ENCODE measurements around the gene TRO. TPM values are rescaled to one million over a fixed set of nuclear protein-coding genes. Genes with fewer than 3 reads are reported as not detected.

Gene TRO
- total and polyA plus RNA-seq, 2 donors (not counting 3 experiments of a cell fraction or from before 2014, with no cell fraction given): 21.9 to 34.7 TPM

DNA sequence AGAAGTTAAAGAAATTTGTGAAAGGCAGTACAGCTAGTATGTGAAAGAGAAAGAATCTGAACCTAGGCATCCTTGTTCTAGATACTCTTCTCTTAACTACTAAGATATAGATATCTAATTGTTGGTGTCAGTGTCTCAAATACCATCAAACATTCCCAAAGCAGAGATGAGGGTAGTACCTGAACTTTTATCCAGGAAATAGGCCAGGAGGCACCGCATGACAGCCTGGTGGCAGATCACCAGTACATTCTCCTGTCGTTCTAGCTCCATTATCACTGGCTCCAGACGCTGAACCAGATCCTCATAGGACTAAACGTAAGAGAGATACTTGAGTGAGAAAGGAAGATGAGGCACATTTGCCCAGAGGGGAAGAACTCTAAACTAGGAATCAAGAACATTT, 16.8 kb downstream of the TRO start:
- BruUV-seq (replicated peaks): no TSS peak
- dilution Hi-C loops (cut with MboI; ENCODE audit: extremely low pct_ligation_motif_present, low sequenced_read_pairs): no loop called here
- CTCF ChIA-PET: no interaction called here

DNA sequence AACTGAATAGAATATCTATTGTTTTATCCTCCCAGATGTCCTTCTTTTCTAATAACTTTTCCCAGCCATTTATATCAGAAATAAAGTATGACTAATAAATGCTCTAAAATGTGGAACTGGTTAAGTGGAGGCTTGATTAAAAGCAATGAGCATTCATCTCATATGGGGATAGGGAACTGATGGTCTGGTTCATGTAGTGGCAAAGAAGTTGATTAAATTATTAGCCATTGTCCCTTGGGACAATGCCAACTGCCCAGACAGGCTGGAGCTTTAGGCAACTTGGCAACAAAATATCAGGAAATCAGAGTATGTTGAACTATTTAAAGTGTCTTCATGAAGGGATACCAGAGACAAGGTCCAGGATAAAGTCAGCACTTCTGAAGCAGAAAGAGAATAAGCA, 24.2 kb downstream of the TRO start:
- BruUV-seq (replicated peaks): no TSS peak
- FAIRE-seq: no peak

More for the DNA sequence above, 16.8 kb downstream of the TRO start:
- Histone ChIP-seq H3K4me3 (replicated peaks in 1 of 3; ENCODE audit: insufficient read depth in 1 of 3, low read depth in 1 of 3, low read length in 3 of 3) (no peak overlapping the region), H3K4me1 (ENCODE audit: control insufficient read depth, extremely low read depth, insufficient read depth, low read length) (no peaks in the 10 kb centered on the region), H3K79me2 (ENCODE audit: control insufficient read depth, insufficient read depth, low read length) (no peaks in the 10 kb centered on the region), H3K9ac (replicated peaks; ENCODE audit: extremely low read depth, insufficient read depth, low read length) (no peak overlapping the region), H2AFZ (ENCODE audit: low read depth, low read length) (no peak overlapping the region), H3K9me3 (replicated peaks; ENCODE audit: control insufficient read depth, insufficient read depth, low read length) (no peaks in the 10 kb centered on the region), H4K20me1 (replicated peaks; ENCODE audit: control insufficient read depth, extremely low read depth, insufficient read depth, low read length) (no peaks in the 10 kb centered on the region), H3K4me2 (ENCODE audit: insufficient read depth, low read length) (no peak overlapping the region), H3K36me3 (ENCODE audit: control insufficient read depth in 2 of 2, extremely low read depth in 1 of 2, insufficient read depth in 2 of 2, low read length in 2 of 2) (no peaks in the 10 kb centered on the region), H3K27ac (ENCODE audit: insufficient read depth, low read depth, low read length) (no peak overlapping the region), H3K27me3 (ENCODE audit: control insufficient read depth in 2 of 2, insufficient read depth in 2 of 2, low read length in 2 of 2) (no peaks in the 10 kb centered on the region), H3K9me1 (replicated peaks; ENCODE audit: control insufficient read depth, extremely low read depth, insufficient read depth, low read length) (no peaks in the 10 kb centered on the region)
- POLR2A ChIA-PET: no interaction called here
- TF ChIP-seq JUN (IDR thresholded peaks at IDR 0.05; ENCODE audit: borderline replicate concordance, insufficient read depth, insufficient read length, low read depth) (no peak), POLR2A (IDR thresholded peaks at IDR 0.05; ENCODE audit: low read depth, low read length) (no peak), FOS (IDR thresholded peaks at IDR 0.05; ENCODE audit: borderline replicate concordance, insufficient read depth, low read length) (no peak)
- TF ChIP-seq, protein P1, sequence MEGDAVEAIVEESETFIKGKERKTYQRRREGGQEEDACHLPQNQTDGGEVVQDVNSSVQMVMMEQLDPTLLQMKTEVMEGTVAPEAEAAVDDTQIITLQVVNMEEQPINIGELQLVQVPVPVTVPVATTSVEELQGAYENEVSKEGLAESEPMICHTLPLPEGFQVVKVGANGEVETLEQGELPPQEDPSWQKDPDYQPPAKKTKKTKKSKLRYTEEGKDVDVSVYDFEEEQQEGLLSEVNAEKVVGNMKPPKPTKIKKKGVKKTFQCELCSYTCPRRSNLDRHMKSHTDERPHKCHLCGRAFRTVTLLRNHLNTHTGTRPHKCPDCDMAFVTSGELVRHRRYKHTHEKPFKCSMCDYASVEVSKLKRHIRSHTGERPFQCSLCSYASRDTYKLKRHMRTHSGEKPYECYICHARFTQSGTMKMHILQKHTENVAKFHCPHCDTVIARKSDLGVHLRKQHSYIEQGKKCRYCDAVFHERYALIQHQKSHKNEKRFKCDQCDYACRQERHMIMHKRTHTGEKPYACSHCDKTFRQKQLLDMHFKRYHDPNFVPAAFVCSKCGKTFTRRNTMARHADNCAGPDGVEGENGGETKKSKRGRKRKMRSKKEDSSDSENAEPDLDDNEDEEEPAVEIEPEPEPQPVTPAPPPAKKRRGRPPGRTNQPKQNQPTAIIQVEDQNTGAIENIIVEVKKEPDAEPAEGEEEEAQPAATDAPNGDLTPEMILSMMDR (IDR thresholded peaks at IDR 0.05; ENCODE audit: extremely low read depth in 1 of 2, insufficient read depth in 1 of 2, low read depth in 1 of 2, low read length in 2 of 2): no peak
- DNase-seq (ENCODE audit: low read depth, low spot score) (no peak), FAIRE-seq (no peak)
- intact Hi-C loops (cut with micrococcal nuclease): no loop called here

More for the DNA sequence above, 24.2 kb downstream of the TRO start:
- no peaks in the 10 kb centered on the region for H3K9me3 ChIP-seq (replicated peaks; ENCODE audit: control insufficient read depth, insufficient read depth, low read length)
- DNase-seq (ENCODE audit: low read depth, low spot score): no peak
- H3K79me2 ChIP-seq (ENCODE audit: control insufficient read depth, insufficient read depth, low read length): no peaks in the 10 kb centered on the region
- CTCF ChIA-PET: no interaction called here
- no peak for TF ChIP-seq GATA2 (IDR thresholded peaks at IDR 0.05; ENCODE audit: insufficient read depth, insufficient read length, low read depth, low read length)
- no peak for TF ChIP-seq MYC (IDR thresholded peaks at IDR 0.05; ENCODE audit: low read depth, low read length)
- TF ChIP-seq EZH2 (IDR thresholded peaks at IDR 0.05; ENCODE audit: borderline replicate concordance, low read depth, low read length, severe bottlenecking): no peak
- POLR2A ChIA-PET: no interaction called here
- no peak overlapping the region for H3K4me2 ChIP-seq (ENCODE audit: insufficient read depth, low read length)
- H2AFZ ChIP-seq (ENCODE audit: low read depth, low read length): no peak overlapping the region
- no peaks in the 10 kb centered on the region for H4K20me1 ChIP-seq (replicated peaks; ENCODE audit: control insufficient read depth, extremely low read depth, insufficient read depth, low read length)
- no peak overlapping the region for H3K9ac ChIP-seq (replicated peaks; ENCODE audit: extremely low read depth, insufficient read depth, low read length)
- intact Hi-C loops (cut with micrococcal nuclease) (no loop called here), dilution Hi-C loops (cut with MboI; ENCODE audit: extremely low pct_ligation_motif_present, low sequenced_read_pairs) (no loop called here)
- H3K36me3 ChIP-seq (ENCODE audit: control insufficient read depth in 2 of 2, extremely low read depth in 1 of 2, insufficient read depth in 2 of 2, low read length in 2 of 2): no peaks in the 10 kb centered on the region
- H3K27me3 ChIP-seq (ENCODE audit: control insufficient read depth in 2 of 2, insufficient read depth in 2 of 2, low read length in 2 of 2): no peaks in the 10 kb centered on the region
- no peaks in the 10 kb centered on the region for H3K4me1 ChIP-seq (ENCODE audit: control insufficient read depth, extremely low read depth, insufficient read depth, low read length)
- H3K9me1 ChIP-seq (replicated peaks; ENCODE audit: control insufficient read depth, extremely low read depth, insufficient read depth, low read length): no peaks in the 10 kb centered on the region
- H3K4me3 ChIP-seq (replicated peaks in 1 of 3; ENCODE audit: insufficient read depth in 1 of 3, low read depth in 1 of 3, low read length in 3 of 3): no peak overlapping the region
- no peak overlapping the region for H3K27ac ChIP-seq (ENCODE audit: insufficient read depth, low read depth, low read length)
